HepG2 (cell line): ENCODE measurements around the gene ERO1A. TPM values are rescaled to one million over a fixed set of nuclear protein-coding genes. Genes with fewer than 3 reads are reported as not detected.

Experiments
- ATF7 ChIP-seq, 2 experiments: fragments of 450-650 bp in 1 of 2; sonication (generic) in 1 of 2; formaldehyde crosslinking in 1 of 2; IDR thresholded peaks; 2 replicates each; pipeline versions ENCODE4 v1.4.0 to v1.6.1; 2016 to 2020; ENCODE audit warnings: antibody characterized with exemption in 1 of 2, mild to moderate bottlenecking in 1 of 2, missing genetic modification reagents in 1 of 2
- CENPBD1 ChIP-seq: sonication (generic); formaldehyde crosslinking; IDR thresholded peaks from 2 replicates; pipeline ENCODE4 v1.8.0; 2022; ENCODE audit warnings: missing genetic modification reagents, low read depth, mild to moderate bottlenecking, borderline replicate concordance
- KLF13 ChIP-seq: sonication (generic); formaldehyde crosslinking; IDR thresholded peaks from 2 replicates; pipeline ENCODE4 v1.4.0; 2020; ENCODE audit warnings: mild to moderate bottlenecking, missing genetic modification reagents
- MATR3 ChIP-seq: sonication (generic); formaldehyde crosslinking; IDR thresholded peaks from 2 replicates; pipeline ENCODE4 v1.4.0; 2020; ENCODE audit warnings: missing genetic modification reagents
- NR1H2 ChIP-seq: sonication (generic); formaldehyde crosslinking; IDR thresholded peaks from 2 replicates; pipeline ENCODE4 v1.8.1; 2022; ENCODE audit warnings: low read depth, missing genetic modification reagents, borderline replicate concordance
- SAP130 ChIP-seq: IDR thresholded peaks from 2 replicates; pipeline ENCODE4 v1.6.1; 2016; ENCODE audit warnings: low read depth
- SKI ChIP-seq: fragments of 450-650 bp; IDR thresholded peaks from one replicate; pipeline ENCODE4 v1.6.1; 2018; ENCODE audit warnings: mild to moderate bottlenecking; ENCODE audit not compliant: partially characterized antibody
- TBX2 ChIP-seq: sonication (generic); formaldehyde crosslinking; IDR thresholded peaks from 2 replicates; pipeline ENCODE4 v1.5.0; 2020; ENCODE audit warnings: missing genetic modification reagents, mild to moderate bottlenecking, borderline replicate concordance
- ZFAT ChIP-seq: sonication (generic); formaldehyde crosslinking; conservative IDR thresholded peaks from 2 replicates; pipeline ENCODE4 v1.8.1; 2023; ENCODE audit warnings: missing genetic modification reagents, inconsistent platforms
- ZNF235 ChIP-seq: sonication (generic); formaldehyde crosslinking; IDR thresholded peaks from 2 replicates; pipeline ENCODE4 v1.8.1; 2023; ENCODE audit warnings: mild to moderate bottlenecking, missing genetic modification reagents, borderline replicate concordance
- ZNF510 ChIP-seq: sonication (generic); formaldehyde crosslinking; IDR thresholded peaks from 2 replicates; pipeline ENCODE4 v1.4.0; 2020; ENCODE audit warnings: low read depth, mild to moderate bottlenecking, missing genetic modification reagents
- ZNF563 ChIP-seq: sonication (generic); formaldehyde crosslinking; IDR thresholded peaks from 2 replicates; pipeline ENCODE4 v1.8.0; 2022; ENCODE audit warnings: mild to moderate bottlenecking, moderate library complexity, missing genetic modification reagents
- ZNF614 ChIP-seq: IDR thresholded peaks from 2 replicates; pipeline ENCODE4 v1.6.1; 2018; ENCODE audit warnings: missing biosample characterization, missing genetic modification reagents, inconsistent platforms, borderline replicate concordance
- ZNF800 ChIP-seq: sonication (generic); formaldehyde crosslinking; IDR thresholded peaks from 2 replicates; pipeline ENCODE4 v1.4.0; 2020; ENCODE audit warnings: missing genetic modification reagents
- ZNF841 ChIP-seq: sonication (generic); formaldehyde crosslinking; IDR thresholded peaks from 2 replicates; pipeline ENCODE4 v1.8.1; 2023; ENCODE audit warnings: missing genetic modification reagents, borderline replicate concordance
- polyA plus RNA-seq, 8 experiments: library from polyadenylated mRNA; depleted of rRNA in 3 of 8; stranded (reverse) in 7 of 8; unstranded in 1 of 8; fragments of >200 nt; fragmentation: Illumina TruSeq in 4 of 8; extraction: Trizol in 4 of 8; gene quantifications; 2 replicates each; pipeline versions ENCODE4 v1.2.1 to v1.2.3, GENCODE V29; 2011 to 2016; ENCODE audit warnings: low read depth in 4 of 8, missing spikeins in 1 of 8, mixed read lengths in 1 of 8; ENCODE audit not compliant: insufficient read depth in 1 of 8
- total RNA-seq, 5 experiments: library from RNA; depleted of rRNA; stranded (reverse); fragments of >200 nt; fragmentation: Illumina TruSeq; extraction: Trizol; gene quantifications; 2 replicates each; pipeline ENCODE4 v1.2.3, GENCODE V29; 2016; ENCODE audit warnings: low read depth in 1 of 5
- TF ChIP-seq, protein P1 (sequence below): sonication (generic); formaldehyde crosslinking; conservative IDR thresholded peaks from 2 replicates; pipeline ENCODE4 v1.8.0; 2022; ENCODE audit warnings: low read depth, missing genetic modification reagents
- TF ChIP-seq, protein P2 (sequence below), 2 experiments: sonication (generic) in 1 of 2; formaldehyde crosslinking in 1 of 2; IDR thresholded peaks; 2 replicates each; pipeline versions ENCODE4 v1.4.0 to v1.6.1; 2018 to 2020; ENCODE audit warnings: missing genetic modification reagents in 2 of 2, borderline replicate concordance in 1 of 2, low read depth in 1 of 2, mild to moderate bottlenecking in 1 of 2, missing biosample characterization in 1 of 2

Gene ERO1A
- total and polyA plus RNA-seq, 2 of the 13 experiments (the other 11 are each of a cell fraction or from before 2014, with no cell fraction given): 60.3 to 137 TPM

DNA sequence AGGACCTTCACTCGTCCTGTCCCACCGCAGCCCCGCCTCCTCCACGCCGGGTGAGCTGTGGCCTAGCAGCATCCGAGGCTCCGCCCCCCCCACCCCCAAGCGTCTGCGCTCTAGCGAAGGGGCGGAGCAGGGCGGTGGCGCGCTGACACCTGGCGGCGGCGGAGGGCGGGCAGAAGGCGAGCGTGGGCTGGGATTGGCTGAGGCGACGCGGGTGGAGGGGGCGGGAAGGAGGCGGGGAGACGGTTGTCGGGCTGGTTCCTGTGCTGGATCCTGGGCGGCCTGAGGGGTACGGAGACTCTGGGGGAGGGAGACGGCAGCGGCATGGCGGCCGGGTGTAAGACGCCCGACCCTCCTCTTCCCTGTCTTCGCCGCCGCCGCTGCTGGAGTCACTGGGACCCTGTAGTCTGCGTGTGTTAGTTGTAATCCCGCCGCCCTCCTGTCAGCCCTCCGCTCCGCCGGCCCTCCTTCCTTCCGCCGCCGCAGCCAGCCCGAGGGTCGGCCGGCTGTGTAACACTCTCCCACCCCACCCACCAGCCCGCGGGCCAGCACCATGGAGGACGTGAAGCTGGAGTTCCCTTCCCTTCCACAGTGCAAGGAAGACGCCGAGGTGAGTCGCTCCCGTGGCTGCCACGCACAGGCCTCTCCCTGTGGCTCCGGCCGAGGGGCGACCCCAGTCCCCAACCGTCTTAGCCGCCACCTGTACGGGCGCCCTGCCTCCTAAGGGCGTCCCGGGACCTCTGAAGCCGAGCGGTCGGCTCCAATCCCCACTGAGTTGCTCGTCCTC lies 34.8 kb upstream of the ERO1A start, which contains the start of gene STYX (continued):
- TF ChIP-seq ATF7 (IDR thresholded peaks at IDR 0.05): no peak
- TF ChIP-seq ATF7 (CRISPR knock-in tag; IDR thresholded peaks at IDR 0.05): no peak
- TF ChIP-seq ZNF510 (CRISPR knock-in tag): 0 out of 2 replicates have a peak, but pooled peaks have one; percentile 49
- peak; percentile 95; the same call in 1 of the 2 replicates for TF ChIP-seq TBX2 (CRISPR knock-in tag)
- no peak for TF ChIP-seq ZNF800 (CRISPR knock-in tag)
- no peak for TF ChIP-seq MATR3 (CRISPR knock-in tag)
- TF ChIP-seq CENPBD1: no peak
- TF ChIP-seq ZNF235: no peak
- no peak for TF ChIP-seq ZNF841 (CRISPR knock-in tag)
- TF ChIP-seq, protein P1, sequence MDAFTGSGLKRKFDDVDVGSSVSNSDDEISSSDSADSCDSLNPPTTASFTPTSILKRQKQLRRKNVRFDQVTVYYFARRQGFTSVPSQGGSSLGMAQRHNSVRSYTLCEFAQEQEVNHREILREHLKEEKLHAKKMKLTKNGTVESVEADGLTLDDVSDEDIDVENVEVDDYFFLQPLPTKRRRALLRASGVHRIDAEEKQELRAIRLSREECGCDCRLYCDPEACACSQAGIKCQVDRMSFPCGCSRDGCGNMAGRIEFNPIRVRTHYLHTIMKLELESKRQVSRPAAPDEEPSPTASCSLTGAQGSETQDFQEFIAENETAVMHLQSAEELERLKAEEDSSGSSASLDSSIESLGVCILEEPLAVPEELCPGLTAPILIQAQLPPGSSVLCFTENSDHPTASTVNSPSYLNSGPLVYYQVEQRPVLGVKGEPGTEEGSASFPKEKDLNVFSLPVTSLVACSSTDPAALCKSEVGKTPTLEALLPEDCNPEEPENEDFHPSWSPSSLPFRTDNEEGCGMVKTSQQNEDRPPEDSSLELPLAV (CRISPR knock-in tag): no peak
- TF ChIP-seq SAP130 (CRISPR knock-in tag): peak; percentile 86
- peak; percentile 32 for TF ChIP-seq SKI
- no peak for TF ChIP-seq ZFAT (CRISPR knock-in tag)
- no peak for TF ChIP-seq KLF13 (CRISPR knock-in tag)
- TF ChIP-seq NR1H2 (CRISPR knock-in tag): no peak
- no peak for TF ChIP-seq ZNF614 (CRISPR knock-in tag)
- no peak; the same call in 1 of the 2 replicates for TF ChIP-seq ZNF563 (CRISPR knock-in tag)
- TF ChIP-seq, protein P2, sequence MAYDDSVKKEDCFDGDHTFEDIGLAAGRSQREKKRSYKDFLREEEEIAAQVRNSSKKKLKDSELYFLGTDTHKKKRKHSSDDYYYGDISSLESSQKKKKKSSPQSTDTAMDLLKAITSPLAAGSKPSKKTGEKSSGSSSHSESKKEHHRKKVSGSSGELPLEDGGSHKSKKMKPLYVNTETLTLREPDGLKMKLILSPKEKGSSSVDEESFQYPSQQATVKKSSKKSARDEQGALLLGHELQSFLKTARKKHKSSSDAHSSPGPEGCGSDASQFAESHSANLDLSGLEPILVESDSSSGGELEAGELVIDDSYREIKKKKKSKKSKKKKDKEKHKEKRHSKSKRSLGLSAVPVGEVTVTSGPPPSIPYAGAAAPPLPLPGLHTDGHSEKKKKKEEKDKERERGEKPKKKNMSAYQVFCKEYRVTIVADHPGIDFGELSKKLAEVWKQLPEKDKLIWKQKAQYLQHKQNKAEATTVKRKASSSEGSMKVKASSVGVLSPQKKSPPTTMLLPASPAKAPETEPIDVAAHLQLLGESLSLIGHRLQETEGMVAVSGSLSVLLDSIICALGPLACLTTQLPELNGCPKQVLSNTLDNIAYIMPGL (CRISPR knock-in tag; IDR thresholded peaks at IDR 0.05; ENCODE audit: borderline replicate concordance in 1 of 2, low read depth in 1 of 2): peak; percentile 58 to 79; a peak in 3 of 4 replicates
